H9 (cell line): Measurements from ENCODE around the gene ZNF415. TPM values are rescaled to one million over a fixed set of nuclear protein-coding genes. Genes with fewer than 3 reads are reported as not detected.
A peak's percentile ranks its signal among the peaks of the same experiment; 100 is the strongest.

Experiments used
- DNase-seq: peaks from one replicate; pipeline ENCODE4 v3.0.0-alpha.2; 2017
- H2AFZ ChIP-seq: one replicate; pipeline ENCODE4 v1.6.1; 2013; ENCODE audit warnings: mild to moderate bottlenecking, low read length, control low read depth, moderate library complexity
- H2AK5ac ChIP-seq: 2 replicates; pipeline ENCODE4 v1.6.1; 2013; ENCODE audit warnings: low read length, control low read depth, mixed read lengths; ENCODE audit not compliant: insufficient read length
- H2BK120ac ChIP-seq: one replicate; pipeline ENCODE4 v1.6.1; 2013; ENCODE audit warnings: low read depth, mild to moderate bottlenecking, low read length, control low read depth, inconsistent platforms; ENCODE audit not compliant: poor library complexity, severe bottlenecking
- H2BK12ac ChIP-seq: 2 replicates; pipeline ENCODE4 v1.6.1; 2013; ENCODE audit warnings: low read length, control low read depth, mixed read lengths, low read depth; ENCODE audit not compliant: insufficient read length
- H2BK15ac ChIP-seq: 2 replicates; pipeline ENCODE4 v1.6.1; 2013; ENCODE audit warnings: low read depth, low read length, control low read depth
- H2BK20ac ChIP-seq: one replicate; pipeline ENCODE4 v1.6.1; 2013; ENCODE audit warnings: low read depth, mild to moderate bottlenecking, low read length, control low read depth, inconsistent platforms; ENCODE audit not compliant: poor library complexity, severe bottlenecking
- H2BK5ac ChIP-seq: 2 replicates; pipeline ENCODE4 v1.6.1; 2013; ENCODE audit warnings: low read length, control low read depth, mixed read lengths; ENCODE audit not compliant: insufficient read length
- H3K14ac ChIP-seq: 2 replicates; pipeline ENCODE4 v1.6.1; 2013; ENCODE audit warnings: low read length, control low read depth; ENCODE audit not compliant: insufficient read depth
- H3K18ac ChIP-seq: 2 replicates; pipeline ENCODE4 v1.6.1; 2013; ENCODE audit warnings: low read depth, mild to moderate bottlenecking, mixed read lengths, low read length, control low read depth; ENCODE audit not compliant: insufficient read length
- H3K23ac ChIP-seq: 2 replicates; pipeline ENCODE4 v1.6.1; 2013; ENCODE audit warnings: low read length, control low read depth, mixed read lengths, low read depth; ENCODE audit not compliant: insufficient read length
- H3K23me2 ChIP-seq: 2 replicates; pipeline ENCODE4 v1.6.1; 2013; ENCODE audit warnings: low read depth, mild to moderate bottlenecking, mixed read lengths, low read length, control low read depth; ENCODE audit not compliant: insufficient read length, poor library complexity, severe bottlenecking
- H3K27ac ChIP-seq: 2 replicates; pipeline ENCODE4 v1.5.1; 2013; ENCODE audit warnings: low read length, control low read depth, mixed read lengths, low read depth; ENCODE audit not compliant: insufficient read length
- H3K27me3 ChIP-seq: 2 replicates; pipeline ENCODE4 v1.6.1; 2013; ENCODE audit warnings: low read length, control low read depth, inconsistent platforms; ENCODE audit not compliant: insufficient read depth
- H3K4ac ChIP-seq: 2 replicates; pipeline ENCODE4 v1.6.1; 2013; ENCODE audit warnings: low read depth, mild to moderate bottlenecking, control low read depth, inconsistent platforms, low read length, moderate library complexity
- H3K4me1 ChIP-seq: 2 replicates; pipeline ENCODE4 v1.6.1; 2013; ENCODE audit warnings: low read length, control low read depth, inconsistent platforms; ENCODE audit not compliant: insufficient read depth
- H3K4me2 ChIP-seq: 2 replicates; pipeline ENCODE4 v1.6.1; 2013; ENCODE audit warnings: low read length, control low read depth, mixed read lengths; ENCODE audit not compliant: insufficient read length, insufficient read depth
- H3K56ac ChIP-seq: 2 replicates; pipeline ENCODE4 v1.6.1; 2013; ENCODE audit warnings: low read depth, mild to moderate bottlenecking, mixed read lengths, low read length, control low read depth; ENCODE audit not compliant: insufficient read length
- H3K79me1 ChIP-seq: 2 replicates; pipeline ENCODE4 v1.6.1; 2013; ENCODE audit warnings: low read depth, mild to moderate bottlenecking, moderate library complexity, low read length, control low read depth, inconsistent platforms; ENCODE audit not compliant: insufficient read depth, poor library complexity, severe bottlenecking
- H3K79me2 ChIP-seq: 2 replicates; pipeline ENCODE4 v1.6.1; 2013; ENCODE audit warnings: low read length, control low read depth, inconsistent platforms; ENCODE audit not compliant: insufficient read depth
- H3K9ac ChIP-seq: 2 replicates; pipeline ENCODE4 v1.6.1; 2013; ENCODE audit warnings: low read length, control low read depth, mixed read lengths; ENCODE audit not compliant: insufficient read length; ENCODE audit errors: extremely low read depth
- H3K9me3 ChIP-seq: one replicate; pipeline ENCODE4 v1.6.1; 2013; ENCODE audit warnings: low read depth, low read length, inconsistent platforms; ENCODE audit not compliant: control insufficient read depth
- H3T11ph ChIP-seq: one replicate; pipeline ENCODE4 v1.6.1; 2013; ENCODE audit warnings: mild to moderate bottlenecking, low read length, control low read depth, inconsistent platforms
- H4K20me1 ChIP-seq: one replicate; pipeline ENCODE4 v1.6.1; 2013; ENCODE audit not compliant: control insufficient read depth, insufficient read length, insufficient read depth
- H4K5ac ChIP-seq: 2 replicates; pipeline ENCODE4 v1.6.1; 2013; ENCODE audit warnings: low read depth, mild to moderate bottlenecking, mixed read lengths, low read length, control low read depth; ENCODE audit not compliant: insufficient read length
- H4K8ac ChIP-seq: replicated peaks from 2 replicates; pipeline ENCODE4 v1.6.1; 2013; ENCODE audit warnings: low read length, control low read depth, mixed read lengths, low read depth; ENCODE audit not compliant: insufficient read length
- H4K91ac ChIP-seq: 2 replicates; pipeline ENCODE4 v1.6.1; 2013; ENCODE audit warnings: low read depth, mild to moderate bottlenecking, moderate library complexity, mixed read lengths, low read length, control low read depth; ENCODE audit not compliant: insufficient read length
- H3K27ac Mint-ChIP-seq, 3 experiments: 2 replicates in 2 of 3; 3 replicates in 1 of 3; pipeline ENCODE4 v1.8.0; 2020 to 2021; ENCODE audit warnings: mixed read lengths in 3 of 3, mild to moderate bottlenecking in 1 of 3, moderate library complexity in 1 of 3
- H3K27me3 Mint-ChIP-seq: 2 replicates; pipeline ENCODE4 v1.8.0; 2021; ENCODE audit warnings: low read depth, mild to moderate bottlenecking, moderate library complexity, mixed read lengths
- H3K36me3 Mint-ChIP-seq, 3 experiments: 2 replicates in 2 of 3; 3 replicates in 1 of 3; pipeline ENCODE4 v1.8.0; 2020 to 2021; ENCODE audit warnings: low read depth in 3 of 3, mixed read lengths in 3 of 3; ENCODE audit not compliant: insufficient read depth in 1 of 3
- H3K4me1 Mint-ChIP-seq, 2 experiments: 2 replicates each; pipeline ENCODE4 v1.8.0; 2020; ENCODE audit warnings: mixed read lengths in 2 of 2
- H3K4me3 Mint-ChIP-seq, 2 experiments: 2 replicates in 1 of 2; 3 replicates in 1 of 2; pipeline ENCODE4 v1.8.0; 2020 to 2021; ENCODE audit warnings: mild to moderate bottlenecking in 2 of 2, mixed read lengths in 2 of 2, moderate library complexity in 1 of 2
- H3K9me3 Mint-ChIP-seq, 2 experiments: 2 replicates in 1 of 2; 3 replicates in 1 of 2; pipeline ENCODE4 v1.8.0; 2020; ENCODE audit warnings: mild to moderate bottlenecking in 2 of 2, mixed read lengths in 2 of 2, moderate library complexity in 1 of 2
- CTCF ChIP-seq: fragments of 200-600 bp; sonication (generic); conservative IDR thresholded peaks from 3 replicates; pipeline ENCODE4 v1.8.0; 2021; ENCODE audit warnings: antibody characterized with exemption, mild to moderate bottlenecking
- WGBS: extraction: QIAGEN DNeasy Blood & Tissue Kit; methylation state at CpG from one replicate; pipeline ENCODE4 v1.1.7; 2013; ENCODE audit warnings: missing lambda C conversion rate, low lambda C conversion rate, mixed read lengths; ENCODE audit not compliant: insufficient read length; ENCODE audit errors: extremely low coverage; 5-methylcytosine and 5-hydroxymethylcytosine counted together
- total RNA-seq: library from RNA; stranded (reverse); gene quantifications from 2 replicates; pipeline ENCODE4 v1.2.1, GENCODE V29; 2021

ZNF415 gene
- total RNA-seq, 1 experiment from 2014 or later = 12.3 TPM

- TF ChIP-seq CTCF = no peak
- WGBS = no CpG with 5 or more reads among the region's 5 CpGs
- Histone ChIP-seq H4K5ac (no peak overlapping the region), H3K18ac (no peak overlapping the region), H3K23ac (no peak overlapping the region), H3K79me2 (no peaks in the 10 kb centered on the region), H4K91ac (no peak overlapping the region), H3K14ac (no peak overlapping the region), H3K79me1 (no peaks in the 10 kb centered on the region), H3T11ph (no peak overlapping the region), H3K9me3 (no peaks in the 10 kb centered on the region), H3K4ac (no peak overlapping the region), H3K9ac (no peak overlapping the region), H3K56ac (no peak overlapping the region), H2BK120ac (no peak overlapping the region), H3K27me3 (no peaks in the 10 kb centered on the region), H3K27ac (no peak overlapping the region), H2AFZ (no peak overlapping the region), H2AK5ac (no peak overlapping the region), H4K20me1 (no peaks in the 10 kb centered on the region), H4K8ac (no peak overlapping the region), H3K4me2 (no peak overlapping the region), H3K23me2 (no peaks in the 10 kb centered on the region), H2BK12ac (no peak overlapping the region), H2BK15ac (no peak overlapping the region), H3K4me1 (no peaks in the 10 kb centered on the region; the same call in 1 of the 2 replicates), H2BK20ac (no peak overlapping the region), H2BK5ac (no peak overlapping the region)
- Mint-ChIP-seq H3K4me1 (peaks cover 5 to 6% of the 10 kb centered on the region in 2 experiments), H3K36me3 (peaks cover 68 to 82% (median 80%) of the 10 kb centered on the region in 3 experiments), H3K27me3 (no peaks in the 10 kb centered on the region), H3K4me3 (no peak overlapping the region), H3K9me3 (peaks cover 0 to 1% of the 10 kb centered on the region in 2 experiments; a peak in 1 of 5 replicates), H3K27ac (peak overlapping the region in 2 of 3 experiments; percentile 12 to 28; a peak in 3 of 7 replicates)
- DNase-seq = no peak
Observed at GRCh38 chr19:53086949-53087348, 45.8 kb downstream of the ZNF415 start.
